ENCODE data around the gene CAMK1G. TPM values are rescaled to one million over a fixed set of nuclear protein-coding genes. Genes with fewer than 3 reads are reported as not detected.

The CAMK1G gene
- total RNA-seq, 3 donors from 2014 or later, result 0.60 TPM; not detected in 2

- peak; percentile 95 for ATAC-seq
- no peaks in the 10 kb centered on the region for H3K9me3 ChIP-seq
- intact Hi-C loops (cut with DNase I, micrococcal nuclease), result no loop called here
- H3K36me3 ChIP-seq (ENCODE audit: low read depth), result no peaks in the 10 kb centered on the region
- no peak overlapping the region for H3K4me3 ChIP-seq
- peaks cover 41% of the 10 kb centered on the region for H3K4me1 ChIP-seq (ENCODE audit: low read depth)
- TF ChIP-seq CTCF (IDR thresholded peaks at IDR 0.05), result no peak
- peak in 1 of 3 donors; percentile 73 for DNase-seq
These were observed 59.3 kb downstream of the CAMK1G start for GRCh38 chr1:209642816-209643215.

GRCh38 chr1:209643285-209644020, 59.9 kb downstream of the CAMK1G start:
- Histone ChIP-seq H3K4me1 (ENCODE audit: low read depth) (peaks cover 45% of the 10 kb centered on the region), H3K9me3 (no peaks in the 10 kb centered on the region), H3K36me3 (ENCODE audit: low read depth) (no peaks in the 10 kb centered on the region), H3K4me3 (no peak overlapping the region)
- peak in 1 of 3 donors; percentile 45 for DNase-seq
- intact Hi-C loops (cut with DNase I, micrococcal nuclease), result no loop called here
- peak; percentile 34 for ATAC-seq
- TF ChIP-seq CTCF (IDR thresholded peaks at IDR 0.05), result no peak

- intact Hi-C loops (cut with DNase I, micrococcal nuclease), result no loop called here
- Histone ChIP-seq H3K36me3 (ENCODE audit: low read depth) (no peaks in the 10 kb centered on the region), H3K4me3 (no peak overlapping the region), H3K9me3 (no peaks in the 10 kb centered on the region), H3K4me1 (ENCODE audit: low read depth) (peaks cover 64% of the 10 kb centered on the region)
- no peak for TF ChIP-seq CTCF (IDR thresholded peaks at IDR 0.05)
- DNase-seq (no peak), ATAC-seq (no peak)
These were observed 62.3 kb downstream of the CAMK1G start for GRCh38 chr1:209645574-209646452.

- TF ChIP-seq CTCF (IDR thresholded peaks at IDR 0.05), result no peak
- intact Hi-C loops (cut with DNase I, micrococcal nuclease), result no loop called here
- peaks cover 63% of the 10 kb centered on the region for H3K4me1 ChIP-seq (ENCODE audit: low read depth)
These were observed 63.0 kb downstream of the CAMK1G start for GRCh38 chr1:209646558-209646957.

GRCh38 chr1:209647156-209647555, 63.6 kb downstream of the CAMK1G start:
- intact Hi-C loops (cut with DNase I, micrococcal nuclease), result no loop called here
- ATAC-seq (no peak), DNase-seq (no peak)
- no peak overlapping the region for H3K4me3 ChIP-seq
- H3K36me3 ChIP-seq (ENCODE audit: low read depth), result no peaks in the 10 kb centered on the region
- H3K9me3 ChIP-seq, result no peaks in the 10 kb centered on the region
- TF ChIP-seq CTCF (IDR thresholded peaks at IDR 0.05), result no peak
- H3K4me1 ChIP-seq (ENCODE audit: low read depth), result peaks cover 59% of the 10 kb centered on the region

More at GRCh38 chr1:209646558-209646957, 63.0 kb downstream of the CAMK1G start:
- no peak for ATAC-seq
- no peak for DNase-seq
- no peaks in the 10 kb centered on the region for H3K36me3 ChIP-seq (ENCODE audit: low read depth)
- no peak overlapping the region for H3K4me3 ChIP-seq
- H3K9me3 ChIP-seq, result no peaks in the 10 kb centered on the region

Measured in mucosa of descending colon (tissue), 3 donors.